Suprapubic skin (tissue), 4 donors: ENCODE data around the gene FAF1.

ENCODE experiments used
- POLR2A ChIP-seq, 2 donors: fragments of 450-650 bp; IDR thresholded peaks; one replicate each; pipeline ENCODE4 v1.6.1; 2017; ENCODE audit warnings: antibody characterized with exemption in 2 of 2, mild to moderate bottlenecking in 2 of 2, moderate library complexity in 2 of 2
- POLR2AphosphoS5 ChIP-seq, 3 donors: sonication (generic); formaldehyde crosslinking; IDR thresholded peaks; one replicate each; pipeline ENCODE4 v1.6.1; 2017; ENCODE audit warnings: antibody characterized with exemption in 3 of 3
- TF ChIP-seq, protein P1 (sequence below), 2 donors: fragments of 200-600 bp in 1 of 2; fragments of 450-650 bp in 1 of 2; sonication (generic) in 1 of 2; IDR thresholded peaks; one replicate each; pipeline ENCODE4 v1.5.1; 2016 to 2019; ENCODE audit warnings: antibody characterized with exemption in 2 of 2, mild to moderate bottlenecking in 1 of 2, moderate library complexity in 1 of 2

DNA sequence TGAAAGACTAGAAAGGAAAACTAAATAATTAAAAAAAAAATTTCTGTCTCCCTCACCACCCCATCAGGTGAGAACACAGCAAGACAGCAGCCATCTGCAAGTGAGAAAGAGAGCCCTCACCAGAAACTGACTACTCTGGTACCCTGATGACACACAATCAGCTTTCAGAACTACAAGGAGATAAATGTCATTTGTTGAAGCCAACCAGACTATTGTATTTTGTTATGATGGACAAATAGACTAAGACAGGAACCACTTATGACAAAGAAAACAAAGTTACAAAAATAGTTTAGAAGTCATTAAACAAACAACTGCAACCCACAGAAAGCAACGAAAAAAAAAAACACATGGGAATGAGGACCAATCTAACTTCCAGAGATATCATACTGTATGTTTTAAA is 98.3 kb downstream of the FAF1 start:
- TF ChIP-seq POLR2A (IDR thresholded peaks at IDR 0.05) (no peak), POLR2AphosphoS5 (IDR thresholded peaks at IDR 0.05) (no peak)
- TF ChIP-seq, protein P1, sequence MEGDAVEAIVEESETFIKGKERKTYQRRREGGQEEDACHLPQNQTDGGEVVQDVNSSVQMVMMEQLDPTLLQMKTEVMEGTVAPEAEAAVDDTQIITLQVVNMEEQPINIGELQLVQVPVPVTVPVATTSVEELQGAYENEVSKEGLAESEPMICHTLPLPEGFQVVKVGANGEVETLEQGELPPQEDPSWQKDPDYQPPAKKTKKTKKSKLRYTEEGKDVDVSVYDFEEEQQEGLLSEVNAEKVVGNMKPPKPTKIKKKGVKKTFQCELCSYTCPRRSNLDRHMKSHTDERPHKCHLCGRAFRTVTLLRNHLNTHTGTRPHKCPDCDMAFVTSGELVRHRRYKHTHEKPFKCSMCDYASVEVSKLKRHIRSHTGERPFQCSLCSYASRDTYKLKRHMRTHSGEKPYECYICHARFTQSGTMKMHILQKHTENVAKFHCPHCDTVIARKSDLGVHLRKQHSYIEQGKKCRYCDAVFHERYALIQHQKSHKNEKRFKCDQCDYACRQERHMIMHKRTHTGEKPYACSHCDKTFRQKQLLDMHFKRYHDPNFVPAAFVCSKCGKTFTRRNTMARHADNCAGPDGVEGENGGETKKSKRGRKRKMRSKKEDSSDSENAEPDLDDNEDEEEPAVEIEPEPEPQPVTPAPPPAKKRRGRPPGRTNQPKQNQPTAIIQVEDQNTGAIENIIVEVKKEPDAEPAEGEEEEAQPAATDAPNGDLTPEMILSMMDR (IDR thresholded peaks at IDR 0.05), result no peak
